GM21619 (cell line): ENCODE measurements around the gene NEIL1.

Experiments used
- ATAC-seq: cut with Tn5 transposase; IDR thresholded peaks from one replicate; pipeline ENCODE4 v1.9.1; 2021; ENCODE audit not compliant: unreplicated experiment

Gene NEIL1

GRCh38 chr15:75356006-75356405 lies 9.2 kb downstream of the NEIL1 start:
- no peak for ATAC-seq

- ATAC-seq = no peak
Observed at GRCh38 chr15:75356517-75356916, 9.7 kb downstream of the NEIL1 start.

- ATAC-seq = no peak
Observed at GRCh38 chr15:75357976-75358673, 11.3 kb downstream of the NEIL1 start.

- no peak for ATAC-seq
Observed at GRCh38 chr15:75358771-75359536, 12.1 kb downstream of the NEIL1 start.

GRCh38 chr15:75359537-75360250 lies 12.9 kb downstream of the NEIL1 start:
- no peak for ATAC-seq

- ATAC-seq = no peak
Observed at GRCh38 chr15:75360391-75360790, 13.6 kb downstream of the NEIL1 start.

- ATAC-seq = no peak
Observed at GRCh38 chr15:75360856-75361255, 14.0 kb downstream of the NEIL1 start.

- no peak for ATAC-seq
Observed at GRCh38 chr15:75361361-75361988, 14.6 kb downstream of the NEIL1 start.

- no peak for ATAC-seq
Observed at GRCh38 chr15:75361989-75362641, 15.3 kb downstream of the NEIL1 start.

- no peak for ATAC-seq
Observed at GRCh38 chr15:75362642-75363249, 15.9 kb downstream of the NEIL1 start.

- no peak for ATAC-seq
Observed at GRCh38 chr15:75363786-75364185, 16.9 kb downstream of the NEIL1 start.

GRCh38 chr15:75364881-75365280 lies 18.0 kb downstream of the NEIL1 start:
- no peak for ATAC-seq

- no peak for ATAC-seq
Observed at GRCh38 chr15:75366163-75366562, 19.3 kb downstream of the NEIL1 start.

- no peak for ATAC-seq
Observed at GRCh38 chr15:75367006-75367405, 20.2 kb downstream of the NEIL1 start.

- no peak for ATAC-seq
Observed at GRCh38 chr15:75367406-75367912, 20.6 kb downstream of the NEIL1 start.

- peak; percentile 81 for ATAC-seq
Observed at GRCh38 chr15:75367913-75368688, 21.3 kb downstream of the NEIL1 start, which contains the start of gene MAN2C1. Gene MAN2C1 (minus strand): TSS chr15:75368607. CDS start chr15:75368583, 24 bp downstream.

GRCh38 chr15:75368689-75369239 lies 21.9 kb downstream of the NEIL1 start:
- ATAC-seq = no peak

- ATAC-seq = no peak
Observed at GRCh38 chr15:75369897-75370581, 23.2 kb downstream of the NEIL1 start.
